ENCODE data around the gene PSMD9. TPM values are rescaled to one million over a fixed set of nuclear protein-coding genes. Genes with fewer than 3 reads are reported as not detected.
"Not testable (repeated sequence)": the region's sequence is repeated elsewhere in the genome, so short reads cannot be mapped to it uniquely, and the experiment has no call there.

PSMD9 gene
- total RNA-seq, 1 donor from 2014 or later: 46.2 TPM

- intact Hi-C loops (cut with DNase I): no loop called here
- DNase-seq (ENCODE audit: extremely low spot score in 2 of 2): no peak
- no peak for TF ChIP-seq POLR2AphosphoS5 (IDR thresholded peaks at IDR 0.05; ENCODE audit: insufficient read depth in 1 of 2, low read depth in 1 of 2)
- TF ChIP-seq POLR2A (IDR thresholded peaks at IDR 0.05): no peak
- TF ChIP-seq CTCF (IDR thresholded peaks at IDR 0.05): no peak
- Histone ChIP-seq H3K4me1 (no peaks in the 10 kb centered on the region), H3K4me3 (no peak overlapping the region), H3K27me3 (no peaks in the 10 kb centered on the region), H3K27ac (no peak overlapping the region), H3K36me3 (no peaks in the 10 kb centered on the region), H3K9me3 (no peaks in the 10 kb centered on the region)
Observed at GRCh38 chr12:121874071-121874470, 14.5 kb upstream of the PSMD9 start.

GRCh38 chr12:121875582-121875981, 13.0 kb upstream of the PSMD9 start:
- no peak for DNase-seq (ENCODE audit: extremely low spot score in 2 of 2)
- Histone ChIP-seq H3K36me3 (no peaks in the 10 kb centered on the region), H3K4me1 (no peaks in the 10 kb centered on the region), H3K27ac (no peak overlapping the region), H3K27me3 (no peaks in the 10 kb centered on the region), H3K9me3 (no peaks in the 10 kb centered on the region), H3K4me3 (no peak overlapping the region)
- intact Hi-C loops (cut with DNase I): no loop called here
- TF ChIP-seq POLR2AphosphoS5 (IDR thresholded peaks at IDR 0.05; ENCODE audit: insufficient read depth in 1 of 2, low read depth in 1 of 2) (no peak), POLR2A (IDR thresholded peaks at IDR 0.05) (no peak)

DNA sequence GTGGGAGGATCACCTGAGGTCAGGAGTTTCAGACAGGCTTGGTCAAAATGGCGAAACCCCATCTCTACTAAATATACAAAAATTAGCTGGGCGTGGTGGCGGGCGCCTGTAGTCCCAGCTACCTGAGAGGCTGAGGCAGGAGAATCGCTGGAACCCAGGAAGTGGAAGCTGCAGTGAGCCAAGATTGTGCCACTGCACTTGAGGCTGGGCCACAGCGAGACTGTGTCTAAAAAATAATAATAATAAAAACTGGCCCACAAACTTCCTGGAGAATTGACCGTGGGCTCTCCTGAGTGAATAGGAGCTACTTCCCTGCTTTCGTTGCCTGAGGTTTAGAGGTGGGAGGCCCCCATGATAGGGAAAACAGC, 12.5 kb upstream of the PSMD9 start:
- DNase-seq (ENCODE audit: extremely low spot score in 2 of 2); H3K27me3 ChIP-seq; H3K4me1 ChIP-seq; H3K9me3 ChIP-seq; H3K27ac ChIP-seq; intact Hi-C loops (cut with DNase I); H3K4me3 ChIP-seq; H3K36me3 ChIP-seq: not testable (repeated sequence)

GRCh38 chr12:121883315-121883660, 5.3 kb upstream of the PSMD9 start:
- H3K9me3 ChIP-seq: no peaks in the 10 kb centered on the region
- no peaks in the 10 kb centered on the region for H3K36me3 ChIP-seq
- no peak for DNase-seq (ENCODE audit: extremely low spot score in 2 of 2)
- H3K27ac ChIP-seq: no peak overlapping the region
- intact Hi-C loops (cut with DNase I): no loop called here
- no peak for TF ChIP-seq POLR2A (IDR thresholded peaks at IDR 0.05)
- no peak for TF ChIP-seq CTCF (IDR thresholded peaks at IDR 0.05)
- no peak for TF ChIP-seq POLR2AphosphoS5 (IDR thresholded peaks at IDR 0.05; ENCODE audit: insufficient read depth in 1 of 2, low read depth in 1 of 2)
- H3K4me3 ChIP-seq: no peak overlapping the region
- peaks cover 4% of the 10 kb centered on the region for H3K4me1 ChIP-seq
- H3K27me3 ChIP-seq: no peaks in the 10 kb centered on the region

DNA sequence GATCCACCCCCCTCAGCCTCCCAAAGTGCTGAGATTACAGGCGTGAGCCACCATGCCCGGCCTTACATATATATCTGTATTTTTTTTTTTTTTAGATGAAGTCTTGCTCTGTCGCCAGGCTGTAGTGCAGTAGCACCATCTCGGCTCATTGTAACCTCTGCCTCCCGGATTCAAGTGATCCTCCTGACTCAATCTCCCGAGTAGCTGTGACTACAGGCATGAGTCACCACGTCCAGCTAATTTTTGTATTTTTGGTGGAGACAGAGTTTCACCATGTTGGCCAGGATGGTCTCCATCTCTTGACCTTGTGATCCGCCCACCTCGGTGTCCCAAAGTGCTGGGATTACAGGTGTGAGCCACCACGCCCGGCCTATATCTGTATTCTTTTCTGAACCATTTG, 3.5 kb upstream of the PSMD9 start:
- DNase-seq (ENCODE audit: extremely low spot score in 2 of 2); H3K27ac ChIP-seq; H3K36me3 ChIP-seq; H3K9me3 ChIP-seq; H3K4me3 ChIP-seq; H3K27me3 ChIP-seq: not testable (repeated sequence)
- peaks cover 15% of the 10 kb centered on the region for H3K4me1 ChIP-seq
- intact Hi-C loops (cut with DNase I): loop anchor here (5.0 kb wide), 2 partner anchors 88 to 1087 kb away; no protein-coding TSS in a partner anchor

GRCh38 chr12:121888083-121888477, 510 bp upstream of the PSMD9 start:
- DNase-seq (ENCODE audit: extremely low spot score in 2 of 2): no peak
- intact Hi-C loops (cut with DNase I): loop anchor here (2.0 to 5.0 kb wide), 3 partner anchors 29 to 1084 kb away; partner anchors contain the start of gene HPD

More at GRCh38 chr12:121888083-121888477, 510 bp upstream of the PSMD9 start:
- Histone ChIP-seq H3K27me3 (no peaks in the 10 kb centered on the region), H3K9me3 (no peaks in the 10 kb centered on the region), H3K4me1 (peaks cover 26% of the 10 kb centered on the region), H3K4me3 (peak overlapping the region; percentile 71 to 89), H3K27ac (peak overlapping the region; percentile 97), H3K36me3 (no peaks in the 10 kb centered on the region)
- TF ChIP-seq POLR2A (IDR thresholded peaks at IDR 0.05): no peak
- TF ChIP-seq POLR2AphosphoS5 (IDR thresholded peaks at IDR 0.05; ENCODE audit: insufficient read depth in 1 of 2, low read depth in 1 of 2): no peak
- no peak for TF ChIP-seq CTCF (IDR thresholded peaks at IDR 0.05)

All from vagina (tissue), 2 donors.